ENCODE measurements around the gene KNSTRN. TPM values are rescaled to one million over a fixed set of nuclear protein-coding genes. Genes with fewer than 3 reads are reported as not detected.

The KNSTRN gene
- total RNA-seq, 1 donor from 2014 or later, result 18.1 TPM

- H3K4me1 ChIP-seq, result peaks cover 9% of the 10 kb centered on the region
- no peaks in the 10 kb centered on the region for H3K27me3 ChIP-seq
- intact Hi-C loops (cut with DNase I), result no loop called here
- ATAC-seq (peak; percentile 92), DNase-seq (no peak)
- peak overlapping the region; percentile 3 for H3K27ac ChIP-seq
- peaks cover 8% of the 10 kb centered on the region for H3K36me3 ChIP-seq
- TF ChIP-seq CTCF (IDR thresholded peaks at IDR 0.05), result no peak
- no peaks in the 10 kb centered on the region for H3K9me3 ChIP-seq
- no peak overlapping the region for H3K4me3 ChIP-seq
These were observed 15.9 kb downstream of the KNSTRN start for GRCh38 chr15:40398413-40398873.

GRCh38 chr15:40399370-40399769 is 16.8 kb downstream of the KNSTRN start:
- intact Hi-C loops (cut with DNase I), result no loop called here
- DNase-seq (no peak), ATAC-seq (no peak)
- H3K4me1 ChIP-seq, result peaks cover 9% of the 10 kb centered on the region
- no peaks in the 10 kb centered on the region for H3K36me3 ChIP-seq
- no peaks in the 10 kb centered on the region for H3K9me3 ChIP-seq
- no peak overlapping the region for H3K4me3 ChIP-seq
- no peak overlapping the region for H3K27ac ChIP-seq
- no peak for TF ChIP-seq CTCF (IDR thresholded peaks at IDR 0.05)
- H3K27me3 ChIP-seq, result no peaks in the 10 kb centered on the region

- Histone ChIP-seq H3K9me3 (no peaks in the 10 kb centered on the region), H3K27ac (peak within 1 kb of the TSS; percentile 86), H3K36me3 (peaks cover 25% of the 10 kb centered on the region), H3K4me3 (peak within 1 kb of the TSS; percentile 93), H3K4me1 (peaks cover 18% of the 10 kb centered on the region), H3K27me3 (no peaks in the 10 kb centered on the region)
- no peak for TF ChIP-seq CTCF (IDR thresholded peaks at IDR 0.05)
- ATAC-seq, result peak; percentile 100
- intact Hi-C loops (cut with DNase I), result no loop called here
- DNase-seq, result peak; percentile 98
These were observed 23.2 kb downstream of the KNSTRN start, which contains the start of gene IVD for GRCh38 chr15:40405501-40406381. Gene IVD (plus strand): TSS chr15:40405795. CDS start chr15:40405828, 33 bp downstream.

GRCh38 chr15:40407330-40407990 is 24.9 kb downstream of the KNSTRN start:
- no peak for TF ChIP-seq CTCF (IDR thresholded peaks at IDR 0.05)
- peaks cover 18% of the 10 kb centered on the region for H3K4me1 ChIP-seq
- peak overlapping the region; percentile 93 for H3K4me3 ChIP-seq
- no peak for ATAC-seq
- H3K27ac ChIP-seq, result no peak overlapping the region
- peaks cover 41% of the 10 kb centered on the region for H3K36me3 ChIP-seq
- H3K9me3 ChIP-seq, result no peaks in the 10 kb centered on the region
- no peak for DNase-seq
- intact Hi-C loops (cut with DNase I), result no loop called here
- no peaks in the 10 kb centered on the region for H3K27me3 ChIP-seq

- no peak overlapping the region for H3K27ac ChIP-seq
- ATAC-seq, result no peak
- H3K9me3 ChIP-seq, result no peaks in the 10 kb centered on the region
- no peak for DNase-seq
- no peak for TF ChIP-seq CTCF (IDR thresholded peaks at IDR 0.05)
- H3K27me3 ChIP-seq, result no peaks in the 10 kb centered on the region
- H3K36me3 ChIP-seq, result peaks cover 60% of the 10 kb centered on the region
- intact Hi-C loops (cut with DNase I), result no loop called here
- H3K4me1 ChIP-seq, result peaks cover 18% of the 10 kb centered on the region
- H3K4me3 ChIP-seq, result no peak overlapping the region
These were observed 26.8 kb downstream of the KNSTRN start for GRCh38 chr15:40409366-40409765.
